ENCODE data around the gene DNAJC4. TPM values are rescaled to one million over a fixed set of nuclear protein-coding genes. Genes with fewer than 3 reads are reported as not detected.

Gene DNAJC4
- total and polyA plus RNA-seq, 9 of the 15 experiments (the other 6 are each of a cell fraction or from before 2014, with no cell fraction given) = 4.0 to 32.6 (median 19.9) TPM

DNA sequence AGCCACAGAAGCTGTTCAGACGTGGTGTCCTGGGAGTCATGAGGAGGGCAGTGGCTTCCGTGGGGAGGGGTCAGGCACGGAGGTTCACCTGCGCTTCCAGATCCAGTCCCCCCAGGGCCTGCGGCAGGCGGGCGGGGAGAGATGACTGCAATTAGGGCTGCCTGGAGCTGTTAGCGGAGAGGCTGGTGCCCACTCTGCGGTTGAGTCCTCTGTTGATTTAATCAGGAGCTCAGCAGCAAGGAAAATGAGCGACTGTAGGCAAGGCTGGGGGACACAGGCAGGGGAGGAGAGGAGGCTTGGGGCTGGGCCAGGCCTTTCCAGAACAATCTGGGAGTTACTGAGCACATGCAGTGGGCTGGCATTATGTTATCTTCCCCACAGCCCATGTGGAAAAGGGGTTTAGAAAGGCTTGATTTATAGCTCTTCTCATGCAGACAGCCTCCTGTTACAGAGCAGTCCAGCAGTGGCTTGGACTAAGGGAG, 34.1 kb downstream of the DNAJC4 start (continued):
- TF ChIP-seq, protein P1, sequence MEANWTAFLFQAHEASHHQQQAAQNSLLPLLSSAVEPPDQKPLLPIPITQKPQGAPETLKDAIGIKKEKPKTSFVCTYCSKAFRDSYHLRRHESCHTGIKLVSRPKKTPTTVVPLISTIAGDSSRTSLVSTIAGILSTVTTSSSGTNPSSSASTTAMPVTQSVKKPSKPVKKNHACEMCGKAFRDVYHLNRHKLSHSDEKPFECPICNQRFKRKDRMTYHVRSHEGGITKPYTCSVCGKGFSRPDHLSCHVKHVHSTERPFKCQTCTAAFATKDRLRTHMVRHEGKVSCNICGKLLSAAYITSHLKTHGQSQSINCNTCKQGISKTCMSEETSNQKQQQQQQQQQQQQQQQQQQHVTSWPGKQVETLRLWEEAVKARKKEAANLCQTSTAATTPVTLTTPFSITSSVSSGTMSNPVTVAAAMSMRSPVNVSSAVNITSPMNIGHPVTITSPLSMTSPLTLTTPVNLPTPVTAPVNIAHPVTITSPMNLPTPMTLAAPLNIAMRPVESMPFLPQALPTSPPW (CRISPR knock-in tag; IDR thresholded peaks at IDR 0.05) = 0 out of 2 replicates have a peak, but pooled peaks have one; percentile 30
- no peak for TF ChIP-seq RFX7 (CRISPR knock-in tag; IDR thresholded peaks at IDR 0.05)
- TF ChIP-seq THRAP3 (IDR thresholded peaks at IDR 0.05; ENCODE audit: borderline replicate concordance) = no peak
- TF ChIP-seq BHLHE40 (IDR thresholded peaks at IDR 0.05; ENCODE audit: low read length) = peak; percentile 51; the same call in 1 of the 2 replicates

DNA sequence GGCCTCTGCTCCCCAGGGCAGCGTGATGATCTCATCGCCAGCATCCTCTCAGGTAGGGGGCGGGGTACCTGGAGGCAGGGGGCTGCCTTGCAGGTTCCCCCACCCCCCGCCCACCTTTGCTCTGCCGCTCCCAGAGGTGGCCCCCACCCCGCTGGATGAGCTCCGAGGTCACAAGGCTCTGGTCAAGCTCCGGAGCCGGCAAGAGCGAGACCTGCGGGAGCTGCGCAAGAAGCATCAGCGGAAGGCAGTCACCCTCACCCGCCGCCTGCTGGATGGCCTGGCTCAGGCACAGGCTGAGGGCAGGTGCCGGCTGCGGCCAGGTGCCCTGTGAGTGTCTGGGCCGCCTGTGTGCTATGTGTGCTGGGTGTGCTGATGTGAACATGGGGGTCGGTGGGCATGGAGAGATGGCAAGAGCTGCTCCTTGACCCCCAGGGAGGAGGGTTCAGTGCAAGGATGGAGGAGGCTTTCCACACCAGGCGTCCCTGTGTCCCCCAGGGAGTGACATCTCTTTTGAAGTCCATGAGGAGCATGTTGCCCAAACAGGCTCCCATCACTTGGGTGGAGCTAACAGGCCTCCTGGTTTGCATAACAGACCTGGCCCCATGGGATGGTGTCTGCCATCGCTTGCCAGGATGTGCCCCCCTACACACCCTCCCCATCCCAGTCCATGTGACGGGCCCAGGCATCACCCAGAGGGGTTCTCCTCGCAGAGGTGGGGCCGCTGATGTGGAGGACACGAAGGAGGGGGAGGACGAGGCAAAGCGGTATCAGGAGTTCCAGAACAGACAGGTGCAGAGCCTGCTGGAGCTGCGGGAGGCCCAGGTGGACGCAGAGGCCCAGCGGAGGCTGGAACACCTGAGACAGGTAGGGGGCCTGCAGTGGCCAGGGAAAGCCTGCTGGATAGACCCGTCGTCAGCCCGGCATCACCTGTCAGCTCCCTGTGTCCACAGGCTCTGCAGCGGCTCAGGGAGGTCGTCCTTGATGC, 35.1 kb downstream of the DNAJC4 start:
- H4K20me1 ChIP-seq (replicated peaks; ENCODE audit: control insufficient read depth, insufficient read depth, low read length) = no peaks in the 10 kb centered on the region
- BruUV-seq (replicated peaks) = no TSS peak
- DNase-seq (ENCODE audit: extremely low read depth in 1 of 4, low spot score in 3 of 4) (no peak), FAIRE-seq (no peak), ATAC-seq (no peak)
- H3K4me3 ChIP-seq = no peak overlapping the region
- H3K9ac ChIP-seq (ENCODE audit: insufficient read depth in 1 of 2, low read depth in 2 of 2, low read length in 2 of 2) = no peak overlapping the region
- peaks cover 71% of the 10 kb centered on the region for H3K36me3 ChIP-seq (ENCODE audit: control insufficient read depth, insufficient read depth, low read length)
- no peak overlapping the region for H3K27ac ChIP-seq (ENCODE audit: extremely low read depth, low read depth, low read length)
- peaks cover 15 to 57% of the 10 kb centered on the region in 2 experiments for H3K4me1 ChIP-seq (replicated peaks in 1 of 2; ENCODE audit: control insufficient read depth in 2 of 2, insufficient read depth in 2 of 2, low read length in 2 of 2)
- ChIA-PET CTCF (ENCODE audit: low intra/inter-chr PET ratio) (no interaction called here), POLR2A (interaction anchor here (0.6 to 1.7 kb wide), 5 partner anchors 10 to 59 kb away, joined by 3 to 7 read pairs (median 4); partner anchors contain the start of genes FERMT3 and PPP1R14B)
- H3K9me1 ChIP-seq (ENCODE audit: control insufficient read depth, insufficient read depth, low read length) = peaks cover 3% of the 10 kb centered on the region
- peaks cover 15% of the 10 kb centered on the region; the same call in 2 of the 3 replicates for H3K79me2 ChIP-seq (ENCODE audit: control insufficient read depth, insufficient read depth, low read length)
- H3K9me3 ChIP-seq (replicated peaks; ENCODE audit: control insufficient read depth, insufficient read depth, low read depth, low read length) = no peaks in the 10 kb centered on the region
- in situ Hi-C loops (cut with MboI) (no loop called here), intact Hi-C loops (cut with micrococcal nuclease) (no loop called here)
- H2AFZ ChIP-seq (ENCODE audit: low read depth, low read length) = no peak overlapping the region
- H3K27me3 ChIP-seq (ENCODE audit: control insufficient read depth in 2 of 2, insufficient read depth in 2 of 2, low read length in 2 of 2) = no peaks in the 10 kb centered on the region
- WGBS (ENCODE audit: insufficient coverage, low coverage, missing lambda C conversion rate) = 93% methylated on average over 22 of the region's 35 CpGs
- no peak overlapping the region for H3K4me2 ChIP-seq (ENCODE audit: insufficient read depth, low read length)
- 0 out of 2 replicates have a peak, but pooled peaks have one; percentile 23 for TF ChIP-seq RBFOX2 (IDR thresholded peaks at IDR 0.05; ENCODE audit: low read depth, low read length)
- TF ChIP-seq SMC3 (conservative IDR thresholded peaks at IDR 0.05; ENCODE audit: insufficient read depth, low read depth, low read length) = no peak
- no peak for TF ChIP-seq ZC3H11A (IDR thresholded peaks at IDR 0.05; ENCODE audit: low read depth, low read length)
- TF ChIP-seq JUN (IDR thresholded peaks at IDR 0.05; ENCODE audit: borderline replicate concordance, low read depth, low read length) = no peak
- no peak for TF ChIP-seq JUN (CRISPR knock-in tag; IDR thresholded peaks at IDR 0.05; ENCODE audit: borderline replicate concordance)
- no peak for TF ChIP-seq NCOA4 (IDR thresholded peaks at IDR 0.05; ENCODE audit: partially characterized antibody)
